Left lung (tissue), 10 donors: ENCODE results near the gene PRR5. TPM values are rescaled to one million over a fixed set of nuclear protein-coding genes. Genes with fewer than 3 reads are reported as not detected.

Experiments
- ATAC-seq: fragments of 200-7000 bp; cut with Tn5 transposase; one replicate; pipeline ENCODE4 v1.9.1; 2020; ENCODE audit warnings: moderate library complexity
- DNase-seq, 4 donors: peaks; one replicate each; pipeline ENCODE4 v3.0.0-alpha.2; 2013 to 2020
- H3K27ac ChIP-seq, 2 donors: fragments of 200-600 bp; sonication (generic) in 1 of 2; one replicate each; pipeline versions ENCODE4 v1.5.0 to v1.8.0; 2020 to 2021
- H3K27me3 ChIP-seq, 2 donors: fragments of 200-600 bp; sonication (generic) in 1 of 2; one replicate each; pipeline versions ENCODE4 v1.5.0 to v1.8.0; 2020 to 2021
- H3K36me3 ChIP-seq, 2 donors: fragments of 200-600 bp; sonication (generic) in 1 of 2; one replicate each; pipeline versions ENCODE4 v1.5.0 to v1.8.0; 2020 to 2021
- H3K4me1 ChIP-seq, 2 donors: fragments of 200-600 bp; one replicate each; pipeline ENCODE4 v1.8.0; 2021
- H3K4me3 ChIP-seq, 2 donors: fragments of 200-600 bp; sonication (generic) in 1 of 2; one replicate each; pipeline versions ENCODE4 v1.5.0 to v1.8.0; 2020 to 2021; ENCODE audit warnings: mild to moderate bottlenecking in 1 of 2
- H3K9me3 ChIP-seq, 2 donors: fragments of 200-600 bp; sonication (generic) in 1 of 2; one replicate each; pipeline versions ENCODE4 v1.5.0 to v1.8.0; 2020 to 2021
- CTCF ChIP-seq, 2 donors: fragments of 200-600 bp; sonication (generic) in 1 of 2; IDR thresholded peaks; one replicate each; pipeline versions ENCODE4 v1.5.0 to v1.8.0; 2021; ENCODE audit warnings: antibody characterized with exemption in 2 of 2
- intact Hi-C, 2 donors: fragments of 100-400 bp; cut with DNase I; formaldehyde crosslinking; loops; one replicate each; pipeline versions ENCODE4 v1.11.2 to v1.14.2; 2022
- polyA plus RNA-seq, 6 donors: library from polyadenylated mRNA; unstranded; fragments of 120-200 nt; gene quantifications; one replicate each; pipeline ENCODE4 v1.2.1, GENCODE V29; 2013; ENCODE audit not compliant: insufficient read length in 6 of 6
- total RNA-seq, 2 donors: library from RNA; stranded (reverse); fragmentation: NEBNext Ultra II Directional; extraction: Animal tissue kit (Norgen Biotek cat#: 25700); gene quantifications; one replicate each; pipeline ENCODE4 v1.2.1, GENCODE V29; 2021
- donor health status: DM: no; HTN: yes; CAD: no.
- donor health status: DM: no; HTN: no; CAD: no.

Gene PRR5
- total and polyA plus RNA-seq, 8 donors = 7.1 to 24.6 (median 20.0) TPM

GRCh38 chr22:44691796-44692661 lies 10.0 kb upstream of the PRR5 start:
- intact Hi-C loops = no loop called here
- ATAC-seq = peak; percentile 20

GRCh38 chr22:44692662-44693007 lies 9.4 kb upstream of the PRR5 start:
- H3K27me3 ChIP-seq = peaks cover 0 to 6% of the 10 kb centered on the region in 2 donors
- H3K9me3 ChIP-seq = no peaks in the 10 kb centered on the region
- H3K4me3 ChIP-seq = no peak overlapping the region
- ATAC-seq (no peak), DNase-seq (no peak)
- H3K4me1 ChIP-seq = peaks cover 0 to 3% of the 10 kb centered on the region in 2 donors
- H3K27ac ChIP-seq = no peak overlapping the region
- no peak for TF ChIP-seq CTCF (IDR thresholded peaks at IDR 0.05)
- intact Hi-C loops = no loop called here
- no peaks in the 10 kb centered on the region for H3K36me3 ChIP-seq

More at GRCh38 chr22:44691796-44692661, 10.0 kb upstream of the PRR5 start:
- Histone ChIP-seq H3K4me3 (no peak overlapping the region), H3K27ac (no peak overlapping the region), H3K4me1 (no peaks in the 10 kb centered on the region), H3K36me3 (no peaks in the 10 kb centered on the region), H3K27me3 (peaks cover 0 to 6% of the 10 kb centered on the region in 2 donors), H3K9me3 (no peaks in the 10 kb centered on the region)
- no peak for TF ChIP-seq CTCF (IDR thresholded peaks at IDR 0.05)
- no peak for DNase-seq

GRCh38 chr22:44693145-44693544 lies 8.9 kb upstream of the PRR5 start:
- Histone ChIP-seq H3K27ac (no peak overlapping the region), H3K9me3 (no peaks in the 10 kb centered on the region), H3K27me3 (peaks cover 0 to 6% of the 10 kb centered on the region in 2 donors), H3K4me1 (peaks cover 0 to 7% of the 10 kb centered on the region in 2 donors), H3K4me3 (no peak overlapping the region), H3K36me3 (no peaks in the 10 kb centered on the region)
- intact Hi-C loops = no loop called here
- TF ChIP-seq CTCF (IDR thresholded peaks at IDR 0.05) = no peak
- DNase-seq (no peak), ATAC-seq (no peak)

- Histone ChIP-seq H3K36me3 (no peaks in the 10 kb centered on the region), H3K4me3 (no peak overlapping the region), H3K4me1 (peaks cover 3 to 7% of the 10 kb centered on the region in 2 donors), H3K27me3 (peaks cover 0 to 6% of the 10 kb centered on the region in 2 donors), H3K27ac (no peak overlapping the region), H3K9me3 (no peaks in the 10 kb centered on the region)
- no peak for DNase-seq
- ATAC-seq = no peak
- intact Hi-C loops = no loop called here
- no peak for TF ChIP-seq CTCF (IDR thresholded peaks at IDR 0.05)
Measured at GRCh38 chr22:44693756-44694155, 8.2 kb upstream of the PRR5 start.

GRCh38 chr22:44697423-44698141 lies 4.4 kb upstream of the PRR5 start:
- intact Hi-C loops = loop anchor here in 1 of 2 donors (2.0 kb wide), 1 partner anchor 39 kb away; no protein-coding TSS in a partner anchor
- H3K4me1 ChIP-seq = peaks cover 3 to 16% of the 10 kb centered on the region in 2 donors
- H3K9me3 ChIP-seq = no peaks in the 10 kb centered on the region
- peaks cover 0 to 4% of the 10 kb centered on the region in 2 donors for H3K27me3 ChIP-seq
- ATAC-seq = peak; percentile 71
- no peak overlapping the region for H3K27ac ChIP-seq
- DNase-seq = peak in 3 of 4 donors; percentile 77 to 93 (median 83)
- H3K4me3 ChIP-seq = no peak overlapping the region
- no peaks in the 10 kb centered on the region for H3K36me3 ChIP-seq
- TF ChIP-seq CTCF (IDR thresholded peaks at IDR 0.05) = peak; percentile 93
